Islet of Langerhans (tissue), 1 donor: ENCODE data around the gene QSOX2.

Source experiments
- FAIRE-seq: peaks from one replicate; lab custom pipeline; 2011; peaks lifted over from hg19 to GRCh38; lab: Jason Lieb, UNC

The QSOX2 gene

GRCh38 chr9:136245219-136246150 lies at the start of gene QSOX2:
Gene QSOX2 (minus strand): TSS chr9:136245812. CDS start chr9:136245803, 9 bp downstream.
- no peak for FAIRE-seq

- no peak for FAIRE-seq
Observed at GRCh38 chr9:136295055-136295454, 49.4 kb upstream of the QSOX2 start.

GRCh38 chr9:136294437-136294836 lies 48.8 kb upstream of the QSOX2 start:
- no peak for FAIRE-seq

GRCh38 chr9:136293476-136294077 lies 48.0 kb upstream of the QSOX2 start:
- no peak for FAIRE-seq

- no peak for FAIRE-seq
Observed at GRCh38 chr9:136292591-136293448, 47.2 kb upstream of the QSOX2 start.

- FAIRE-seq = no peak
Observed at GRCh38 chr9:136292026-136292538, 46.5 kb upstream of the QSOX2 start.

GRCh38 chr9:136291306-136292025 lies 45.9 kb upstream of the QSOX2 start:
- FAIRE-seq = no peak

- FAIRE-seq = no peak
Observed at GRCh38 chr9:136290508-136291000, 44.9 kb upstream of the QSOX2 start.

GRCh38 chr9:136289651-136290507 lies 44.3 kb upstream of the QSOX2 start:
- FAIRE-seq = no peak

- FAIRE-seq = no peak
Observed at GRCh38 chr9:136287960-136288753, 42.5 kb upstream of the QSOX2 start.

GRCh38 chr9:136286987-136287379 lies 41.4 kb upstream of the QSOX2 start:
- no peak for FAIRE-seq

- no peak for FAIRE-seq
Observed at GRCh38 chr9:136286359-136286986, 40.9 kb upstream of the QSOX2 start.

GRCh38 chr9:136285501-136286358 lies 40.1 kb upstream of the QSOX2 start:
- no peak for FAIRE-seq

- no peak for FAIRE-seq
Observed at GRCh38 chr9:136284951-136285350, 39.3 kb upstream of the QSOX2 start.

- FAIRE-seq = no peak
Observed at GRCh38 chr9:136284311-136284710, 38.7 kb upstream of the QSOX2 start.

GRCh38 chr9:136283291-136284235 lies 38.0 kb upstream of the QSOX2 start:
- FAIRE-seq = no peak

GRCh38 chr9:136282272-136282861 lies 36.8 kb upstream of the QSOX2 start:
- FAIRE-seq = no peak
